Lower lobe of right lung (tissue), 2 donors: ENCODE data around the gene RBMS1. TPM values are rescaled to one million over a fixed set of nuclear protein-coding genes. Genes with fewer than 3 reads are reported as not detected.

ENCODE experiments used
- ATAC-seq, 2 donors: fragments of 200-7000 bp; cut with Tn5 transposase; one replicate each; pipeline ENCODE4 v1.9.1; 2020 to 2022; ENCODE audit warnings: mild to moderate bottlenecking in 2 of 2, moderate library complexity in 2 of 2
- DNase-seq: peaks from one replicate; pipeline ENCODE4 v3.0.0-alpha.2; 2020
- H3K27ac ChIP-seq: fragments of 200-600 bp; one replicate; pipeline ENCODE4 v1.8.0; 2022
- H3K27me3 ChIP-seq: fragments of 200-600 bp; one replicate; pipeline ENCODE4 v1.8.0; 2022; ENCODE audit warnings: low read depth
- H3K36me3 ChIP-seq: fragments of 200-600 bp; one replicate; pipeline ENCODE4 v1.8.0; 2022; ENCODE audit warnings: mild to moderate bottlenecking
- H3K4me1 ChIP-seq: fragments of 200-600 bp; one replicate; pipeline ENCODE4 v1.8.0; 2022
- H3K4me3 ChIP-seq: fragments of 200-600 bp; one replicate; pipeline ENCODE4 v1.8.0; 2022; ENCODE audit warnings: mild to moderate bottlenecking
- H3K9me3 ChIP-seq: fragments of 200-600 bp; one replicate; pipeline ENCODE4 v1.8.0; 2022
- intact Hi-C: fragments of 100-400 bp; cut with DNase I; formaldehyde crosslinking; loops from one replicate; pipeline ENCODE4 v1.11.0; 2022
- total RNA-seq: library from RNA; stranded (reverse); fragmentation: NEBNext Ultra II Directional; extraction: Animal tissue kit (Norgen Biotek cat#: 25700); gene quantifications from one replicate; pipeline ENCODE4 v1.2.1, GENCODE V29; 2021
- TF ChIP-seq, protein P1 (sequence below): fragments of 200-600 bp; IDR thresholded peaks from one replicate; pipeline ENCODE4 v1.8.0; 2022; ENCODE audit warnings: antibody characterized with exemption, mild to moderate bottlenecking
- donor health status: DM: no; HTN: yes; CAD: no; lungs with severe emphysema.

Gene RBMS1
- total RNA-seq, 1 donor from 2014 or later: 95.3 TPM

DNA sequence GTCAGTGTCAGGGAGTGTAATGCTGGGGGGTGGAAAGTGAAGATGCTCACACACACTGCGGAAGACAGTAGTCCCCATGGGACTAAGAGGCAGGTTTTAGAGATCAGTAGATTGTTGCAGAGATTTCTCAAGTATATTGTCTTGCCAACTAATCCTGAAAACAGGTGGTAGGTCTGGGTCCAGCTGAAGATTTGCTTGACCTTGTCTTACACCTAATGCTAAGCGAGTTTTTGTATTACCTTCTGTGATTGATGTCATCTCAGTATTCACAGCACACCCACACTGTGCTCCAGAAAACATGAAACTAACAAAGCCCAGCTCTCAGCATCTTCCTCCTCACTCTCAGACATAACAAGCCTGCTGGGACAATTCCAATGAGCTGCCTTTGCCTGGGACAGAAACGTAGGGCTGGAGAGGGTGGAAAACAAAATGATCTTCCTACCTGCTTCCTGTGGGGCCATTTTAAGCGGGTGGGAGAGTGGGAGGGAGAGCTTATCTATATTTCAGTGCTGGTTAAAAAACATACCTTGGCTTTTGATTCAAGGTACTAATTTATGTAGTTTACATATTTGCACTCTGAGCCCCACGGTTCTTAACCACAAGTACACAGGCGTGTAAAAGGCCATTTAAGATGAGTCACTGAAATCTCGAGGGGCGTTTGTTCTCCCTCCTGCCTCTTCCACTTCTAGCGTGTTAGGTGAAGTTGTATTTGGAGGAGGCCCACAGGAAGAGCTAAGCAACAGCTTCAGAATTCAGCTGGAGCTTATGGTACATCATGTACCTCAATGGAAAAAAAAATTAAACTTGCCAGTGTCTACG is 23.1 kb upstream of the RBMS1 start:
- no peak for DNase-seq
- TF ChIP-seq, protein P1, sequence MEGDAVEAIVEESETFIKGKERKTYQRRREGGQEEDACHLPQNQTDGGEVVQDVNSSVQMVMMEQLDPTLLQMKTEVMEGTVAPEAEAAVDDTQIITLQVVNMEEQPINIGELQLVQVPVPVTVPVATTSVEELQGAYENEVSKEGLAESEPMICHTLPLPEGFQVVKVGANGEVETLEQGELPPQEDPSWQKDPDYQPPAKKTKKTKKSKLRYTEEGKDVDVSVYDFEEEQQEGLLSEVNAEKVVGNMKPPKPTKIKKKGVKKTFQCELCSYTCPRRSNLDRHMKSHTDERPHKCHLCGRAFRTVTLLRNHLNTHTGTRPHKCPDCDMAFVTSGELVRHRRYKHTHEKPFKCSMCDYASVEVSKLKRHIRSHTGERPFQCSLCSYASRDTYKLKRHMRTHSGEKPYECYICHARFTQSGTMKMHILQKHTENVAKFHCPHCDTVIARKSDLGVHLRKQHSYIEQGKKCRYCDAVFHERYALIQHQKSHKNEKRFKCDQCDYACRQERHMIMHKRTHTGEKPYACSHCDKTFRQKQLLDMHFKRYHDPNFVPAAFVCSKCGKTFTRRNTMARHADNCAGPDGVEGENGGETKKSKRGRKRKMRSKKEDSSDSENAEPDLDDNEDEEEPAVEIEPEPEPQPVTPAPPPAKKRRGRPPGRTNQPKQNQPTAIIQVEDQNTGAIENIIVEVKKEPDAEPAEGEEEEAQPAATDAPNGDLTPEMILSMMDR: no peak
- Histone ChIP-seq H3K36me3 (no peaks in the 10 kb centered on the region), H3K9me3 (no peaks in the 10 kb centered on the region), H3K27me3 (no peaks in the 10 kb centered on the region), H3K4me1 (no peaks in the 10 kb centered on the region), H3K27ac (no peak overlapping the region), H3K4me3 (no peak overlapping the region)
- intact Hi-C loops: no loop called here
- peak; percentile 49 to 76 for ATAC-seq

DNA sequence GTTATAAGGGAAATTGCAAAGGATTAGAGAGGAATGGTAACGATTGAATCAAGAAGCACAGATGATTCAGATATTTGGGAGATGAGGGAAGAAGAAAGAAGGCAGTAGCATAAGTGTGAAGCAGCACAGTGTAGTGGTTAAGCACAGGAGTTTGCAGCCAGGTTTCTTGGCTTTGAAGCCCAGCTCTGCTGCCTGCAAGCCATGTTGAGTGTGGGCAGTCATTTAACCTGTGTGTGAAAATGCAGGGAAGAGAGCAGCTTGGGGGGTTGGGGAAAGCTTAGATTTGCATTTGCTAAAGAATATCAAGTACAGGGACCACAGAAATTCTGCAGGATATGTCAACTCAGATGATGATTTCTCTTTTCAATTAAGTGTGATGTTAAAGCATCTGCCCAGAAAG is 21.5 kb upstream of the RBMS1 start:
- DNase-seq (no peak), ATAC-seq (no peak)
- intact Hi-C loops: no loop called here
- no peaks in the 10 kb centered on the region for H3K9me3 ChIP-seq
- TF ChIP-seq, protein P1: no peak
- H3K27ac ChIP-seq: no peak overlapping the region
- peaks cover 8% of the 10 kb centered on the region for H3K4me1 ChIP-seq
- H3K27me3 ChIP-seq: no peaks in the 10 kb centered on the region
- H3K4me3 ChIP-seq: no peak overlapping the region
- no peaks in the 10 kb centered on the region for H3K36me3 ChIP-seq

DNA sequence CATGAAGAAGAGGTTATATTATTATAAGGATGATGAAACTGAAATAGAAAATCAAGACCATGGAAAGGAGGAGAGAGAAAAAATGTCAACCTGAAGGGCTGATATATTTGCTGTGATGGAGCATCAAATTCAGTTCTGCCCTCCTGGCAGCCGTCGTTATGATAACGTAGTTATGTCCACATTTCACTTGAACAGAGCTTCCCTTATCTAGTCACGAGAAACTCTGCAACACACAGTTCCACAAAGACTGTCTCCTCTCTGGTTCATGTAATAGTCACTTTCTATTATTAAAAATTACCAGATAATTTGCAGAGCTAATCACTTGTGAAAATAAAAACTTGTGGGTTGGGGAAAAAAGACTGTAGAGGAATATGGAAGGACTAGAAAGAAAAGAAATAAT is 19.5 kb upstream of the RBMS1 start:
- intact Hi-C loops: no loop called here
- no peak for DNase-seq
- TF ChIP-seq, protein P1: no peak

DNA sequence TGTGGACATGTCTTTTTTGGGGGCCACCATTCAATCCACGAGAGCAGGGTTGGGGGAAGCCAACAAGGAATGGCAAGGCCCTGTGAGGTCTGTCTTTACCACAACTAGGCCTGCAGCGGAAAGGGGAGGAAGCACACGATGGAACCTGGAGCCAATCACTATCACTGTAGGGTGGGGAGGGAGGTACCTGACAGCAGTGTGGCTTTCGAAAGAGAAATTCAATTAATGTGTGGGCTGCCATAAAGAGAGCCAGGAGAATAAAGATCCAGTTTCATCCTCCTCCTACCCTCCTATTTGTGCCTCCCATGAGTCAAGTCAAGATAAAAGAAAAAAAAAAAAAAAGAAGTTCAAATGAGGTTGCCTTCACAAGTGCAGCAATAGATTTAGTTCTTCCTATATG is 18.9 kb upstream of the RBMS1 start:
- ATAC-seq (no peak), DNase-seq (no peak)
- intact Hi-C loops: no loop called here
- TF ChIP-seq, protein P1: no peak
- no peaks in the 10 kb centered on the region for H3K9me3 ChIP-seq
- H3K36me3 ChIP-seq: no peaks in the 10 kb centered on the region
- no peak overlapping the region for H3K27ac ChIP-seq
- no peak overlapping the region for H3K4me3 ChIP-seq
- peaks cover 8% of the 10 kb centered on the region for H3K4me1 ChIP-seq
- H3K27me3 ChIP-seq: no peaks in the 10 kb centered on the region

More for the DNA sequence above, 19.5 kb upstream of the RBMS1 start:
- no peak overlapping the region for H3K4me3 ChIP-seq
- no peaks in the 10 kb centered on the region for H3K27me3 ChIP-seq
- no peak overlapping the region for H3K27ac ChIP-seq
- peaks cover 8% of the 10 kb centered on the region for H3K4me1 ChIP-seq
- no peak for ATAC-seq
- H3K36me3 ChIP-seq: no peaks in the 10 kb centered on the region
- H3K9me3 ChIP-seq: no peaks in the 10 kb centered on the region

DNA sequence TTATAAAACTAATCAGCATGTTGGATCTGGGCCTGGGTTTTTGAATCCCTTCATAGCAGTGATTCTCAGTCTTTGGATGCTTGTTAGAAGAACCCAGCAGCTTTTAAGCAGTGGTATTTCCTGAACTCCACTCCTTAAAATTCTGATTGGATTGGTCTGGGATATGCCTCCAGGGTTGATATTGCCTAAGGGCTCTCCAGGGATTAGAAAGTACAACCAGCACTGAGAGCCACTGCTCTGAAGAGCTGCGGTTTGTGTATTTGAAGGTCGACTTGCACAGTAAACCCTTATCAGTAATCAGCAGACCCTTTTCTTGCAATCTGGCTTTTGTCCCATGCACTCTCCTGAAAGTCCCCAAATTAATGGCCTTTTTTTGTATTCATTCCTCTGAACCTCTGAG is 17.0 kb upstream of the RBMS1 start:
- intact Hi-C loops: no loop called here
- TF ChIP-seq, protein P1: no peak
- Histone ChIP-seq H3K27me3 (no peaks in the 10 kb centered on the region), H3K4me3 (no peak overlapping the region), H3K4me1 (peaks cover 8% of the 10 kb centered on the region), H3K36me3 (no peaks in the 10 kb centered on the region), H3K9me3 (no peaks in the 10 kb centered on the region), H3K27ac (no peak overlapping the region)
- DNase-seq (no peak), ATAC-seq (peak; percentile 63 to 74)
